Skin of body (tissue), 2 donors: Measurements from ENCODE around the gene PTPRD. TPM values are rescaled to one million over a fixed set of nuclear protein-coding genes. Genes with fewer than 3 reads are reported as not detected.

Experiments used
- DNase-seq: peaks from one replicate; lab custom pipeline; 2025; lab: John Stamatoyannopoulos, UW
- total RNA-seq: library from RNA; depleted of rRNA; stranded (reverse); fragments of >200 nt; gene quantifications from one replicate; pipeline ENCODE4 v1.2.3, GENCODE V29; 2014

The PTPRD gene
- total RNA-seq = 29.9 TPM

GRCh38 chr9:10612641-10613398, at the start of gene PTPRD:
TSS of gene PTPRD (minus strand) at chr9:10613002.
- DNase-seq = no peak

GRCh38 chr9:10661994-10662393, 49.2 kb upstream of the PTPRD start:
- DNase-seq = no peak

- DNase-seq = no peak
Measured at GRCh38 chr9:10661376-10661775, 48.6 kb upstream of the PTPRD start.

GRCh38 chr9:10651012-10651411, 38.2 kb upstream of the PTPRD start:
- DNase-seq = no peak

GRCh38 chr9:10649076-10649475, 36.3 kb upstream of the PTPRD start:
- DNase-seq = no peak

GRCh38 chr9:10633785-10634184, 21.0 kb upstream of the PTPRD start:
- no peak for DNase-seq

GRCh38 chr9:10614196-10614800, 1.5 kb upstream of the PTPRD start:
- DNase-seq = no peak

- no peak for DNase-seq
Measured at GRCh38 chr9:10613419-10613818, 617 bp upstream of the PTPRD start.

GRCh38 chr9:10605388-10605787, 7.4 kb downstream of the PTPRD start:
- no peak for DNase-seq

- DNase-seq = no peak
Measured at GRCh38 chr9:10604927-10605326, 7.9 kb downstream of the PTPRD start.

- no peak for DNase-seq
Measured at GRCh38 chr9:10597801-10598200, 15.0 kb downstream of the PTPRD start.

GRCh38 chr9:10594482-10594881, 18.3 kb downstream of the PTPRD start:
- DNase-seq = no peak

GRCh38 chr9:10586407-10586806, 26.4 kb downstream of the PTPRD start:
- no peak for DNase-seq

GRCh38 chr9:10571699-10572098, 41.1 kb downstream of the PTPRD start:
- DNase-seq = no peak

- DNase-seq = no peak
Measured at GRCh38 chr9:10566848-10567247, 46.0 kb downstream of the PTPRD start.

- DNase-seq = no peak
Measured at GRCh38 chr9:10562581-10563343, 50.0 kb downstream of the PTPRD start.

- no peak for DNase-seq
Measured at GRCh38 chr9:10548348-10548747, 64.5 kb downstream of the PTPRD start.

GRCh38 chr9:10538073-10538472, 74.7 kb downstream of the PTPRD start:
- DNase-seq = no peak

- no peak for DNase-seq
Measured at GRCh38 chr9:10534850-10535249, 78.0 kb downstream of the PTPRD start.

- no peak for DNase-seq
Measured at GRCh38 chr9:10525972-10526371, 86.8 kb downstream of the PTPRD start.

- no peak for DNase-seq
Measured at GRCh38 chr9:10523164-10523563, 89.6 kb downstream of the PTPRD start.

- DNase-seq = no peak
Measured at GRCh38 chr9:10512144-10512543, 100.7 kb downstream of the PTPRD start.

GRCh38 chr9:10488937-10489336, 123.9 kb downstream of the PTPRD start:
- no peak for DNase-seq
